ENCODE data around the gene RERE.

- TF ChIP-seq CTCF (IDR thresholded peaks at IDR 0.05) (no peak), POLR2A (IDR thresholded peaks at IDR 0.05) (no peak)
Measured at GRCh38 chr1:8687039-8687438, 130.4 kb downstream of the RERE start.

Data from uterus (tissue), 2 donors.